Neural cell (in vitro differentiated cells): ENCODE measurements around the gene TNS3.

Source experiments
- CTCF ChIP-seq: fragments of 450-650 bp; IDR thresholded peaks from 2 replicates; pipeline ENCODE4 v1.5.1; 2014; ENCODE audit warnings: antibody characterized with exemption, mild to moderate bottlenecking, moderate library complexity; ENCODE audit not compliant: poor library complexity, severe bottlenecking
- EP300 ChIP-seq: fragments of 450-650 bp; conservative IDR thresholded peaks from 2 replicates; pipeline ENCODE4 v1.6.1; 2014; ENCODE audit warnings: antibody characterized with exemption, mild to moderate bottlenecking, moderate library complexity; ENCODE audit not compliant: poor library complexity, severe bottlenecking

DNA sequence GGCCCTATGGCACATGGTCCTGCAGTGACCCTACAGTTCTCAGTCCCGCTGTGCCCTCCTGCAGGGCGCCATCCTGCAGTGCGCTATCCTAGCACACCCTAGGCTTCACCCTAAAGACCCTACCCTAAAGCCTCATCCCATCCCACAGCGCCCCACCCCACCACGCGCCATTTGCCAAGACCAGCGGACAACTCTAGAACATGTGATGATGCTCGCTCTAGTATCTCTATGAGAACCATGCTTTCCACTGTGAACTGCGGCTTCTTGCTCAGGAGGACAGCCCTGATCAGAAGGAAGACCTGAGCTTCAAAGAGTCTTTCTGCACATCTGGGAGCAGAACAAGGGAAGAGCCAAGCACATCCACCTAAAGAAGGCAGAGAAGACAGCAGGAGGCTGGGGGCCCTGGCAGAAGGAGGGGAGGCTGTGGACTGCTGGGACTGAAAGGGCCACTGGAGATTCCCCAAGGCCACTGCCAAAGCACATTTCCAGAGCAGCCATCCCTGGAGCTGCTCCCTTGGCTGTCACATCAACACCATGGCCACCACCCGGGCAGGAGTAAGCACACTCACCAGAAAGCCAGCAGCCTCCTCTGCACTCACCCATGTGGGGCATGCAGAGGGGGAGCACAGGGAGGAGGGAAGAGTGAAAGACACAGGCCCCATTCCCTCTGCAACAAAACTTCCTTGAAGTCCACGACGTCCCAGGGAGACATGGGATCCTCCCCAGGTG lies 134.1 kb downstream of the TNS3 start:
- no peak for TF ChIP-seq EP300
- no peak for TF ChIP-seq CTCF
